Measurements from ENCODE around the gene DOK1. TPM values are rescaled to one million over a fixed set of nuclear protein-coding genes. Genes with fewer than 3 reads are reported as not detected.

The DOK1 gene
- total RNA-seq, 2 experiments from 2014 or later, result 15.0 to 16.6 TPM

GRCh38 chr2:74593826-74594772 is 39.6 kb downstream of the DOK1 start:
- ChIA-PET CTCF (interaction anchor here (1.1 to 1.3 kb wide), 5 partner anchors 8 to 64 kb away, joined by 3 to 5 read pairs (median 3); no protein-coding TSS in a partner anchor), POLR2A (no interaction called here)
- intact Hi-C loops (cut with micrococcal nuclease), result no loop called here
- Mint-ChIP-seq H3K4me3 (no peak overlapping the region), H3K4me1 (ENCODE audit: low read depth) (peaks cover 3% of the 10 kb centered on the region), H3K9me3 (no peaks in the 10 kb centered on the region), H3K36me3 (ENCODE audit: low read depth) (no peaks in the 10 kb centered on the region), H3K27ac (no peak overlapping the region), H3K27me3 (peaks cover 23% of the 10 kb centered on the region)
- TF ChIP-seq, protein P1, sequence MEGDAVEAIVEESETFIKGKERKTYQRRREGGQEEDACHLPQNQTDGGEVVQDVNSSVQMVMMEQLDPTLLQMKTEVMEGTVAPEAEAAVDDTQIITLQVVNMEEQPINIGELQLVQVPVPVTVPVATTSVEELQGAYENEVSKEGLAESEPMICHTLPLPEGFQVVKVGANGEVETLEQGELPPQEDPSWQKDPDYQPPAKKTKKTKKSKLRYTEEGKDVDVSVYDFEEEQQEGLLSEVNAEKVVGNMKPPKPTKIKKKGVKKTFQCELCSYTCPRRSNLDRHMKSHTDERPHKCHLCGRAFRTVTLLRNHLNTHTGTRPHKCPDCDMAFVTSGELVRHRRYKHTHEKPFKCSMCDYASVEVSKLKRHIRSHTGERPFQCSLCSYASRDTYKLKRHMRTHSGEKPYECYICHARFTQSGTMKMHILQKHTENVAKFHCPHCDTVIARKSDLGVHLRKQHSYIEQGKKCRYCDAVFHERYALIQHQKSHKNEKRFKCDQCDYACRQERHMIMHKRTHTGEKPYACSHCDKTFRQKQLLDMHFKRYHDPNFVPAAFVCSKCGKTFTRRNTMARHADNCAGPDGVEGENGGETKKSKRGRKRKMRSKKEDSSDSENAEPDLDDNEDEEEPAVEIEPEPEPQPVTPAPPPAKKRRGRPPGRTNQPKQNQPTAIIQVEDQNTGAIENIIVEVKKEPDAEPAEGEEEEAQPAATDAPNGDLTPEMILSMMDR (IDR thresholded peaks at IDR 0.05), result no peak
- DNase-seq (no peak), ATAC-seq (no peak)

GRCh38 chr2:74596584-74596983 is 42.1 kb downstream of the DOK1 start:
- intact Hi-C loops (cut with micrococcal nuclease), result no loop called here
- ATAC-seq, result no peak
- Mint-ChIP-seq H3K4me3 (no peak overlapping the region), H3K27me3 (peaks cover 20% of the 10 kb centered on the region), H3K36me3 (ENCODE audit: low read depth) (no peaks in the 10 kb centered on the region), H3K27ac (no peak overlapping the region), H3K4me1 (ENCODE audit: low read depth) (peaks cover 3% of the 10 kb centered on the region), H3K9me3 (no peaks in the 10 kb centered on the region)
- ChIA-PET CTCF (interaction anchor here (1.3 kb wide), 1 partner anchor 11 kb away, joined by 3 read pairs; no protein-coding TSS in a partner anchor), POLR2A (no interaction called here)
- TF ChIP-seq, protein P1 (IDR thresholded peaks at IDR 0.05), result no peak
- DNase-seq, result no peak

DNA sequence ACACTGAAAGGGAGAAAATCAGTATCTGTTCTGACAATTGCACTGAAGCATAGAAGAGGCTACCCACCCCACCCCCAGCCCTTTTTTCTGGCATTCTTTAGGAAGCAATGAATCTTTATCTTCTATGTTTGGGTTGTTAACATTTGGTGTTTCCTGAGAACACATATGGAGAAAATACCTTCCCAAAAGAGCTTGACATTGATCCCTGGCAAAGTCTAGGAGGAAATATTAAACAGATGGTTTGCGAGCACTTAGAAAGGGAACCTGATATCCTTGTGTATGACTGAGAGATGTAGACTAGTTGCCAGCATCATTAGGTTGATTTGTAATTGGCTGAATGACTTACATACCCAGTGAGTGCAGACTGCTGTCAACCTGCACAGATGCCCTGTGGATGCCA is 42.9 kb downstream of the DOK1 start:
- TF ChIP-seq, protein P1 (IDR thresholded peaks at IDR 0.05), result no peak
- intact Hi-C loops (cut with micrococcal nuclease), result no loop called here
- ChIA-PET CTCF (interaction anchor here (1.1 to 5.9 kb wide), 4 partner anchors 8 to 280 kb away, joined by 3 to 44 read pairs (median 4); no protein-coding TSS in a partner anchor), POLR2A (no interaction called here)
- no peak for ATAC-seq
- no peak for DNase-seq
- Mint-ChIP-seq H3K4me1 (ENCODE audit: low read depth) (peaks cover 3% of the 10 kb centered on the region), H3K27me3 (peaks cover 20% of the 10 kb centered on the region), H3K36me3 (ENCODE audit: low read depth) (no peaks in the 10 kb centered on the region), H3K9me3 (no peaks in the 10 kb centered on the region), H3K4me3 (no peak overlapping the region), H3K27ac (no peak overlapping the region)

DNA sequence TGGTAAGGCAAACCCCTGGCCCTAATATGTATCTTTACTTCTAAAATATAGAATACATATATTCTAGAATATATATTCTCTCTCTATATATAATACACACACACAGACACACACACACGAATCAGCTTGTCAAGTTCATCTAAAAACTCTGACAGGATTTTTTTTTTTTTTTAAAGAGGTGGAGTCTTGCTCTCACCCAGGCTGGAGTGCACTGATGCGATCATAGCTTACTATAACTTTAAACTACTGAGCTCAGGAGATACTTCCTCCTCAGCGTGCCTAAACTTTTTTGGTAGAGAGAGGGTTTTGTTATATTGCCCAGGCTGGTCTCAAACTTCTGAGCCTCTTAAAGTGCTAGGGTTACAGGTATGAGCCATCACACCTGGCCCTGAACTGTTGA is 45.2 kb downstream of the DOK1 start:
- Mint-ChIP-seq H3K9me3 (no peaks in the 10 kb centered on the region), H3K4me3 (no peak overlapping the region), H3K4me1 (ENCODE audit: low read depth) (peaks cover 6% of the 10 kb centered on the region), H3K27me3 (peaks cover 24% of the 10 kb centered on the region), H3K27ac (no peak overlapping the region), H3K36me3 (ENCODE audit: low read depth) (no peaks in the 10 kb centered on the region)
- POLR2A ChIA-PET, result no interaction called here
- CTCF ChIA-PET, result interaction anchor here (0.6 to 5.9 kb wide), 2 partner anchors 10 to 15 kb away, joined by 4 to 44 read pairs; no protein-coding TSS in a partner anchor
- TF ChIP-seq, protein P1 (IDR thresholded peaks at IDR 0.05), result no peak
- intact Hi-C loops (cut with micrococcal nuclease), result no loop called here
- ATAC-seq (no peak), DNase-seq (no peak)
